ENCODE results near the gene PPP1R36.

PPP1R36 gene

DNA sequence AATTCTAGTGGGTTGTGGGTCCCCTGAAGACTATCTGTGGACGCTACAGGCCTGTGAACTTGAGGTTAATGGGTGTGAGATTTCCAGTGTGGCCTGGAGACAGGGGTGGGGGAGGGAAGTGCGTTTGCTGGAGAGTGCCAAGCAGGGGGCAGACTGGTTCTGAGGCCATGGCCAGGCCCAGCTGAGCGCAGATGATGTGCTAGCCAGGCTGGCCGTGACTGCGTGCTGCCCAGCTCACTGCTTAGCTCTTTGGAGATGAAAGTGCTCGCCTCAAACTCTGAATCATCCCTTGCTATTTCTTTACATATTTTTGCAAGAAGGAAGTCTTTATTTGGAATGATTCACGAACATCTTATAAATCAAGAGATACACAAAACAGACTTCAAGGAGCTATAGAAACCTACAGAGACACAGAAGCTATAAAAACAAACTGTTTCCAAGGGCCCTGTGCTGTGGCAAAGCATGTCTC is 79.2 kb downstream of the PPP1R36 start:
- TF ChIP-seq TAF1 (IDR thresholded peaks at IDR 0.05; ENCODE audit: borderline replicate concordance, insufficient read depth, low read length) (no peak), FOXP2 (optimal IDR thresholded peaks at IDR 0.05; ENCODE audit: borderline replicate concordance, extremely low read depth, extremely low read length, insufficient read depth) (no peak), SIN3A (IDR thresholded peaks at IDR 0.05; ENCODE audit: borderline replicate concordance, insufficient read depth, low read length) (no peak), POLR2AphosphoS5 (IDR thresholded peaks at IDR 0.05; ENCODE audit: low read depth, low read length) (no peak)
- TF ChIP-seq, protein P1, sequence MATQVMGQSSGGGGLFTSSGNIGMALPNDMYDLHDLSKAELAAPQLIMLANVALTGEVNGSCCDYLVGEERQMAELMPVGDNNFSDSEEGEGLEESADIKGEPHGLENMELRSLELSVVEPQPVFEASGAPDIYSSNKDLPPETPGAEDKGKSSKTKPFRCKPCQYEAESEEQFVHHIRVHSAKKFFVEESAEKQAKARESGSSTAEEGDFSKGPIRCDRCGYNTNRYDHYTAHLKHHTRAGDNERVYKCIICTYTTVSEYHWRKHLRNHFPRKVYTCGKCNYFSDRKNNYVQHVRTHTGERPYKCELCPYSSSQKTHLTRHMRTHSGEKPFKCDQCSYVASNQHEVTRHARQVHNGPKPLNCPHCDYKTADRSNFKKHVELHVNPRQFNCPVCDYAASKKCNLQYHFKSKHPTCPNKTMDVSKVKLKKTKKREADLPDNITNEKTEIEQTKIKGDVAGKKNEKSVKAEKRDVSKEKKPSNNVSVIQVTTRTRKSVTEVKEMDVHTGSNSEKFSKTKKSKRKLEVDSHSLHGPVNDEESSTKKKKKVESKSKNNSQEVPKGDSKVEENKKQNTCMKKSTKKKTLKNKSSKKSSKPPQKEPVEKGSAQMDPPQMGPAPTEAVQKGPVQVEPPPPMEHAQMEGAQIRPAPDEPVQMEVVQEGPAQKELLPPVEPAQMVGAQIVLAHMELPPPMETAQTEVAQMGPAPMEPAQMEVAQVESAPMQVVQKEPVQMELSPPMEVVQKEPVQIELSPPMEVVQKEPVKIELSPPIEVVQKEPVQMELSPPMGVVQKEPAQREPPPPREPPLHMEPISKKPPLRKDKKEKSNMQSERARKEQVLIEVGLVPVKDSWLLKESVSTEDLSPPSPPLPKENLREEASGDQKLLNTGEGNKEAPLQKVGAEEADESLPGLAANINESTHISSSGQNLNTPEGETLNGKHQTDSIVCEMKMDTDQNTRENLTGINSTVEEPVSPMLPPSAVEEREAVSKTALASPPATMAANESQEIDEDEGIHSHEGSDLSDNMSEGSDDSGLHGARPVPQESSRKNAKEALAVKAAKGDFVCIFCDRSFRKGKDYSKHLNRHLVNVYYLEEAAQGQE (IDR thresholded peaks at IDR 0.05; ENCODE audit: insufficient read depth in 1 of 2, low read depth in 2 of 2, low read length in 2 of 2), result no peak

DNA sequence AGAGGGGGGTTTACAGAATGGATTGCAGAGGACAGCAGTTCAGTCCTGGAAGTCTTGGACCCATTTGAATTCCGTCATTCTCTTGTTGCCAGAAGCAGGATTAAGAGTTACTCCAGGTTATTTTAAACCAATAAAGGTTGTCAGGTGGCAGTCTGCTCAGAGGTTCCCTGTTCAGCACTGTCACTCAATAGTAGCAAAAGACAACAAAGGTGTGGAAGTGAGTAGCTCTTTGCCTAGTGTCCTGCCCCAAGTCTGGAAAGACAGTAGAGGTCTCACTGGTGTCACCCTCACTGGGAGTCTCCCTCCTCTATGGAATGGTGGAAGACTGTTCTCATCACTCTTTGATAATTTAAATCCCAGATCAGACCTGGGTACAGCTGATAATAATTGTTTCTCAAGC is 81.0 kb downstream of the PPP1R36 start:
- TF ChIP-seq, protein P1 (IDR thresholded peaks at IDR 0.05; ENCODE audit: insufficient read depth in 1 of 2, low read depth in 2 of 2, low read length in 2 of 2), result no peak
- TF ChIP-seq TAF1 (IDR thresholded peaks at IDR 0.05; ENCODE audit: borderline replicate concordance, insufficient read depth, low read length) (no peak), FOXP2 (optimal IDR thresholded peaks at IDR 0.05; ENCODE audit: borderline replicate concordance, extremely low read depth, extremely low read length, insufficient read depth) (no peak), POLR2AphosphoS5 (IDR thresholded peaks at IDR 0.05; ENCODE audit: low read depth, low read length) (no peak), SIN3A (IDR thresholded peaks at IDR 0.05; ENCODE audit: borderline replicate concordance, insufficient read depth, low read length) (no peak)

DNA sequence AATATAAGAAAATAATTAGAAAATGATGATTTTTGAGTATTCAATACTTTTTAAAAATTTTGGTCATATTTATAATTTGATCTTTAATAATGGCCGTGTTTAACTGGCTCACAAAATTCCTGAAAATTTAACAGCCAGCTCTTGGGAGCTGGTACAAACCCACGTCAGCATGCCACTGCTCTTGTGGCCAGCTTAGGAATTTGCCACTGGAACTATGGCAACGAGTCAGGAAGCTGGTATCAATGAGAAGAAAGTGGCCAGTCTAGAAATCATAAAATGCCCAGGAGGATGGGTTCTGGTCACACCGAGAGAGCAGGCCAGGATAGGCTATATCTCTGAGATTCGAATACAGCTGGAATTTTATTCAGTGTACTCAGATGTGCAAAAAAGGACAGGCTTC is 82.3 kb downstream of the PPP1R36 start:
- no peak for TF ChIP-seq FOXP2 (optimal IDR thresholded peaks at IDR 0.05; ENCODE audit: borderline replicate concordance, extremely low read depth, extremely low read length, insufficient read depth)
- no peak for TF ChIP-seq POLR2AphosphoS5 (IDR thresholded peaks at IDR 0.05; ENCODE audit: low read depth, low read length)
- TF ChIP-seq TAF1 (IDR thresholded peaks at IDR 0.05; ENCODE audit: borderline replicate concordance, insufficient read depth, low read length), result no peak
- TF ChIP-seq, protein P1 (IDR thresholded peaks at IDR 0.05; ENCODE audit: insufficient read depth in 1 of 2, low read depth in 2 of 2, low read length in 2 of 2), result no peak

DNA sequence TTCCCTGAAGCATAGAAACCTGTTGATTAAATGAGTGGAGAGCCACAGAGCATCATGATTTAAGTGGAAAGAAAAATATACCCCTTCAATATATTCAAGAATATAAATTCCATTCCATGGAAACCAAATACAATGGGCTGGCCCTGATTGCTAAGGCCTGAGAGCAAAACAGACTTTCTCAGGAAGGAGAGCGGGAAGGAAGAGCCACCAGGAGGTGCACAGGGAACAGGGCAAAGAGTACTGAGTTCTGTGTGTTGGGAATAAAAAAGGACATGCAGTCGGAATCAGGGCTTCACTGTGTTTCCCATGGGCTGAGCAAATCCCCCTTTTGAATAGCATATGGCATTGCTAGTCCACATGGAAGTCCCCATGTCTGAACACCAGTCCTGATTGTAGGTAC is 84.8 kb downstream of the PPP1R36 start:
- no peak for TF ChIP-seq FOXP2 (optimal IDR thresholded peaks at IDR 0.05; ENCODE audit: borderline replicate concordance, extremely low read depth, extremely low read length, insufficient read depth)
- TF ChIP-seq SIN3A (IDR thresholded peaks at IDR 0.05; ENCODE audit: borderline replicate concordance, insufficient read depth, low read length), result no peak
- TF ChIP-seq, protein P1 (IDR thresholded peaks at IDR 0.05; ENCODE audit: insufficient read depth in 1 of 2, low read depth in 2 of 2, low read length in 2 of 2), result no peak
- no peak for TF ChIP-seq TAF1 (IDR thresholded peaks at IDR 0.05; ENCODE audit: borderline replicate concordance, insufficient read depth, low read length)
- TF ChIP-seq POLR2AphosphoS5 (IDR thresholded peaks at IDR 0.05; ENCODE audit: low read depth, low read length), result no peak
